Left lung (tissue), 10 donors: Measurements from ENCODE around the gene FGD3. TPM values are rescaled to one million over a fixed set of nuclear protein-coding genes. Genes with fewer than 3 reads are reported as not detected.

Experiments used
- ATAC-seq: fragments of 200-7000 bp; cut with Tn5 transposase; one replicate; pipeline ENCODE4 v1.9.1; 2020; ENCODE audit warnings: moderate library complexity
- DNase-seq, 4 donors: peaks; one replicate each; pipeline ENCODE4 v3.0.0-alpha.2; 2013 to 2020
- H3K27ac ChIP-seq, 2 donors: fragments of 200-600 bp; sonication (generic) in 1 of 2; one replicate each; pipeline versions ENCODE4 v1.5.0 to v1.8.0; 2020 to 2021
- H3K27me3 ChIP-seq, 2 donors: fragments of 200-600 bp; sonication (generic) in 1 of 2; one replicate each; pipeline versions ENCODE4 v1.5.0 to v1.8.0; 2020 to 2021
- H3K36me3 ChIP-seq, 2 donors: fragments of 200-600 bp; sonication (generic) in 1 of 2; one replicate each; pipeline versions ENCODE4 v1.5.0 to v1.8.0; 2020 to 2021
- H3K4me1 ChIP-seq, 2 donors: fragments of 200-600 bp; one replicate each; pipeline ENCODE4 v1.8.0; 2021
- H3K4me3 ChIP-seq, 2 donors: fragments of 200-600 bp; sonication (generic) in 1 of 2; one replicate each; pipeline versions ENCODE4 v1.5.0 to v1.8.0; 2020 to 2021; ENCODE audit warnings: mild to moderate bottlenecking in 1 of 2
- H3K9me3 ChIP-seq, 2 donors: fragments of 200-600 bp; sonication (generic) in 1 of 2; one replicate each; pipeline versions ENCODE4 v1.5.0 to v1.8.0; 2020 to 2021
- intact Hi-C, 2 donors: fragments of 100-400 bp; cut with DNase I; formaldehyde crosslinking; loops; one replicate each; pipeline versions ENCODE4 v1.11.2 to v1.14.2; 2022
- polyA plus RNA-seq, 6 donors: library from polyadenylated mRNA; unstranded; fragments of 120-200 nt; gene quantifications; one replicate each; pipeline ENCODE4 v1.2.1, GENCODE V29; 2013; ENCODE audit not compliant: insufficient read length in 6 of 6
- total RNA-seq, 2 donors: library from RNA; stranded (reverse); fragmentation: NEBNext Ultra II Directional; extraction: Animal tissue kit (Norgen Biotek cat#: 25700); gene quantifications; one replicate each; pipeline ENCODE4 v1.2.1, GENCODE V29; 2021
- TF ChIP-seq, protein P1 (sequence below), 2 donors: fragments of 200-600 bp; sonication (generic) in 1 of 2; IDR thresholded peaks; one replicate each; pipeline versions ENCODE4 v1.5.0 to v1.8.0; 2021; ENCODE audit warnings: antibody characterized with exemption in 2 of 2
- donor health status: DM: no; HTN: yes; CAD: no.
- donor health status: DM: no; HTN: no; CAD: no.

Gene FGD3
- total and polyA plus RNA-seq, 8 donors, result 4.2 to 29.9 (median 7.8) TPM

DNA sequence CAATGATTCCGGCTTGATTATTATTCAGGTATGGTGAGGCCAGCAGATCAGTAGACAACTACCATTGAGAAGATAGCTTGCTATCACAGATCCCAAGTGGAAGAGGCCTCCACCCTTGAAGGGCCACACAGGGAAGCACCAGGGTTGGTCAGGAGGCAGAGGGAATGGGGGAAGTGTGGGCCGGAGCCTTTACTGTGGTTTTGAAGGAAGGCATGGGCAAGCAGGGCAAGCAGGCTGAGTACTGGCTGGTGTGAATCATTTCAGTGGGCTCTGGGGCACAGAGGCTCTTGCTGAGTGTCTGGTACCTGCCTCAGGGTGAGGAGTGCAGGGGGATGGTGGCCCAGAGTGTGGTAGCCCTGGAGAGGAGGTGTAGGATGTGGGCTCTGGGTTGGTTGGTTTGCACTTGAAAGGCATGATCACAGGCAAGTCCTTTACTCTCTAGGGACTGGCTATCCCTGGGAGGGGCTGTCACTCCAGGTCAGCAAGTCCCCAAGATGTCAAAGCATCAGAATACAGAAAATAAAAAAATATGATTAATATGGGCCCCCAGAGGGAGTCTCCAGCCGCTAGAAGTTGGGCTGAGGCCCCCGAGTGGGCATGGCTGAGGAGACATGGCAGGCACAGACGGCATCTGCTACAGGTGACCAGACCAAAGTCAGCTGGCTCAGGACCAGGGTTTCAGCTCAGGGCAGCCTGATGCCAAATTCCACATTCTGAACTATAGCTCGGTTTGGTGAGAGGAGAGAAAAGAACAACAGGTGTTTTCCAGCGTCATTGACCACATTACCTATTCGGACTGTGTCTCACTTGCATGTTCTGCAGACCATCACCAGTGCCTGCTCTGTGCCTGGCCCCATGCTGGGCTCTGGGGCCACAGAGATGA, 101.5 kb downstream of the FGD3 start:
- no peaks in the 10 kb centered on the region for H3K27me3 ChIP-seq
- H3K9me3 ChIP-seq, result no peaks in the 10 kb centered on the region
- no peak overlapping the region for H3K27ac ChIP-seq
- intact Hi-C loops, result no loop called here
- H3K4me3 ChIP-seq, result no peak overlapping the region
- H3K4me1 ChIP-seq, result peaks cover 0 to 30% of the 10 kb centered on the region in 2 donors
- DNase-seq, result peak in 1 of 4 donors; percentile 37
- no peak for ATAC-seq
- TF ChIP-seq, protein P1, sequence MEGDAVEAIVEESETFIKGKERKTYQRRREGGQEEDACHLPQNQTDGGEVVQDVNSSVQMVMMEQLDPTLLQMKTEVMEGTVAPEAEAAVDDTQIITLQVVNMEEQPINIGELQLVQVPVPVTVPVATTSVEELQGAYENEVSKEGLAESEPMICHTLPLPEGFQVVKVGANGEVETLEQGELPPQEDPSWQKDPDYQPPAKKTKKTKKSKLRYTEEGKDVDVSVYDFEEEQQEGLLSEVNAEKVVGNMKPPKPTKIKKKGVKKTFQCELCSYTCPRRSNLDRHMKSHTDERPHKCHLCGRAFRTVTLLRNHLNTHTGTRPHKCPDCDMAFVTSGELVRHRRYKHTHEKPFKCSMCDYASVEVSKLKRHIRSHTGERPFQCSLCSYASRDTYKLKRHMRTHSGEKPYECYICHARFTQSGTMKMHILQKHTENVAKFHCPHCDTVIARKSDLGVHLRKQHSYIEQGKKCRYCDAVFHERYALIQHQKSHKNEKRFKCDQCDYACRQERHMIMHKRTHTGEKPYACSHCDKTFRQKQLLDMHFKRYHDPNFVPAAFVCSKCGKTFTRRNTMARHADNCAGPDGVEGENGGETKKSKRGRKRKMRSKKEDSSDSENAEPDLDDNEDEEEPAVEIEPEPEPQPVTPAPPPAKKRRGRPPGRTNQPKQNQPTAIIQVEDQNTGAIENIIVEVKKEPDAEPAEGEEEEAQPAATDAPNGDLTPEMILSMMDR (IDR thresholded peaks at IDR 0.05), result no peak
- H3K36me3 ChIP-seq, result no peaks in the 10 kb centered on the region

DNA sequence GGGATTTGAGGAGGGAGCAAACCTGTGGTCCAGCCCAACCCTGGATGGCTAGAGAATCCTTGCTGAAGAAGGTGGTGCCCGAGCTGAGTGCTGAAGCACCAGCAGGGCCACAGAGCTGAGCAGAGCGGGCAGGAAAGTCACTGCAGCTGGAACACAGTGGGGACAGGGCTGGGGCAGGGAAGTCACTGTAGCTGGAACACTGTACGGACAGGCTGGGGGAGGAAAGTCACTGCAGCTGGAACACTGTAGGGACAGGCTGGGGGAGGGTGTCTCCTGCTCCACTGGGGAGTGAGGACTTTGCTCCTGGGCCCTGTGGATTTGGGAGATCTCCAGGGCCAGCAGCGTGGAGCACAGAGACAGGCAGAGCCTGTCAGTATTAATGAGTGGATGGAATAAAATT, 102.2 kb downstream of the FGD3 start:
- ATAC-seq, result no peak
- no peak overlapping the region for H3K27ac ChIP-seq
- no peaks in the 10 kb centered on the region for H3K9me3 ChIP-seq
- peaks cover 0 to 32% of the 10 kb centered on the region in 2 donors for H3K4me1 ChIP-seq
- no peaks in the 10 kb centered on the region for H3K27me3 ChIP-seq
- TF ChIP-seq, protein P1 (IDR thresholded peaks at IDR 0.05), result no peak
- DNase-seq, result peak in 1 of 4 donors; percentile 22
- intact Hi-C loops, result no loop called here
- H3K36me3 ChIP-seq, result no peaks in the 10 kb centered on the region
- no peak overlapping the region for H3K4me3 ChIP-seq

DNA sequence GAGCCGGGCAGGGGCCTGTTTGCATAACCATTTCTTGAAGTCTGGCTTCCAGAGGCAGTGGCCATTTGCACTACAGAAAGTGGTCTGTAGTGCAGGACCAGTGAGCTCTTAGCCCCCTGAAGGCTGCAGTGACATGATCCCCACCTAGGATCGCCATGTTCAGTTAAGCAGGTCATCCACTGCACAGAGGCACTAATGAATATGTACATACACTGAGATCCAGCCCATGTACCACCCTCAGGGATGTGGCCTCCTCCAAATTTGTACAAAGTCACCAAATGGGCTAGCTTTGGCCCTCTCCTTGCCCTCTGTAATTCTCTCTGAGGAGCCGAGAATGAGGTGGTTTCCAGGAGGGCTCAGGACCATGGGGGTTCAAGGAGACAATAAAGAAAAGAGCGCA, 102.9 kb downstream of the FGD3 start:
- H3K9me3 ChIP-seq, result no peaks in the 10 kb centered on the region
- H3K27ac ChIP-seq, result no peak overlapping the region
- peaks cover 0 to 33% of the 10 kb centered on the region in 2 donors for H3K4me1 ChIP-seq
- TF ChIP-seq, protein P1 (IDR thresholded peaks at IDR 0.05), result no peak
- DNase-seq, result no peak
- H3K27me3 ChIP-seq, result no peaks in the 10 kb centered on the region
- no peak for ATAC-seq
- intact Hi-C loops, result no loop called here
- no peak overlapping the region for H3K4me3 ChIP-seq
- no peaks in the 10 kb centered on the region for H3K36me3 ChIP-seq

DNA sequence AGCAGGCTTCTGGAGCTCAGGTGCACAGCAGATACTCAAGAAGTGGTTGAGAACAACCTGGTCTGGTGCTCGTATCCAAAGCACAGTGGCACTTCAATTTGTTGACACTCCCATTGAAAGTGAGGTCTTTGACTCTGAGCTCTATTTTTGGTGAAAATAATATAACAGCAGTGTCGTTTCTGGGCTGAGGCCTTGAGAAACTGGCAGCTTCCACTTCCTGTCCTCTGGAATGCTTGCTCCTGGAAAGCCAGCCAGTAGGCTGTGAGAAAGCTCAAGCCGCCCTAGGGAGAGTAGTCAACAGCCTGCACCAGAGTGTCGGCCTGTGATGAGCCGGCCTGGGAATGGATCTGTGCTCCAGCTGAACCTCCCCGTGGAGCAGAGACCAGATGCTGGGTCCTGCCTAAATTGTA, 104.4 kb downstream of the FGD3 start:
- peak; percentile 86 for ATAC-seq
- Histone ChIP-seq H3K27ac (peak overlapping the region; percentile 16 to 60), H3K4me1 (peaks cover 0 to 32% of the 10 kb centered on the region in 2 donors), H3K27me3 (no peaks in the 10 kb centered on the region), H3K9me3 (no peaks in the 10 kb centered on the region), H3K36me3 (no peaks in the 10 kb centered on the region), H3K4me3 (no peak overlapping the region)
- TF ChIP-seq, protein P1 (IDR thresholded peaks at IDR 0.05), result no peak
- intact Hi-C loops, result no loop called here
- peak; percentile 39 to 75 (median 56) for DNase-seq

DNA sequence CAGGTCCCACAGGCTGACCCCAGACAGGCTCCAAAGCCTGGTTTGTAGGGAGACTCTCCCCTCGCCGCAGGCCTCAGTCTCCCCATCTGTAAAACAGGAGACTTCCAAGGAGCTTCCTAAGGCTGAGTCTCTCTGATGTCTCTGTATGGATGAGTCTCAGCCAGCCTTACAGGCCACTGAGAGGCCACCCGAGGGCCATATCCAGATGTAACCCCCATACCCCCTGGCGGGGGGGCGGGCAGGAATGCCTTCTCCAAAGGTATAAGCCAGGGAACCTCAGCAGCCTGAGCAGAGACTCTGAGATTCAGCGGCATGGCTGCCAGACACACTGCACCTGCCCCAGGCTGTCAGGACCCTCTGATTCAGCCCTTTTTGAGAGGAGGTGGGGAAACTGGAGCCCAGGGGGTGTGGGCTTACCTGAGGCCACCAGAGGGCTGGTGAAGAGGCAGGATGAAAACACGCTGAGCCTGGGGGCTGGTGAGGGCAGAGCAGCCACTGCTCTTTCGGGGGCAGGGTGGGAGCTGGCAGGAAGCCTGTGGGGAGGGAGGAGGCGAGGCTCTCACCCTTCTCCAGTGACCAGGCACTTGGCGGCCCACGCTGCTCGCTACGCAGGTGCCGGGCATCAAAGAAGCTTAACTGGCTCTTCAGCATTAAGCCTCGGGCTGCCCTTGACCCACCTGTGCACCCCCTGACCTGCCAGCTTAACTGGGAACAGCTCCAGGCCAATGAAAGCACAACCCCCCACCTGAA, 105.6 kb downstream of the FGD3 start:
- Histone ChIP-seq H3K27ac (peak overlapping the region in 1 of 2 donors; percentile 60), H3K9me3 (no peaks in the 10 kb centered on the region), H3K4me1 (peaks cover 0 to 34% of the 10 kb centered on the region in 2 donors), H3K27me3 (no peaks in the 10 kb centered on the region), H3K4me3 (no peak overlapping the region), H3K36me3 (no peaks in the 10 kb centered on the region)
- intact Hi-C loops, result no loop called here
- DNase-seq (peak in 3 of 4 donors; percentile 65 to 80 (median 70)), ATAC-seq (peak; percentile 52)
- TF ChIP-seq, protein P1 (IDR thresholded peaks at IDR 0.05), result no peak
